ENCODE results near the gene EXOC2. TPM values are rescaled to one million over a fixed set of nuclear protein-coding genes. Genes with fewer than 3 reads are reported as not detected.

Gene EXOC2
- total RNA-seq, 2 experiments from 2014 or later: 22.5 to 24.8 TPM

DNA sequence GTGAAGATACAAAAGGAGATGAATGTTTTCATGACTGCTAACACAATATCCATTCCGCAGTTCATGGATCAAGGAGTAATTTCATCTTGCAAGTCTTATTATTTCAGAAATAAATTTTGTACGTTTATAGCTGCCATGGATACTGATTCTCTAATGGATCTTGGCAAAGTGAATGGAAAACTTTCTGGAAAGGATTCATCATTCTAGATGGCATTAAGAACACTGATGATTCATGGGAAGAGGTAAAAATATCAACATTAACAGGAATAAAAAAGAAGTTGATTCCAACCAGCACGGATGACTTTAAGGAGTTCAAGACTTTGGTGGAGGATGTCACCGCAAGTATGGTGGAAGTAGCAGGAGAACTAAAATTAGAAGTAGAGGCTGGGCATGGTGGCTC lies 38.8 kb downstream of the EXOC2 start:
- Histone ChIP-seq H3K36me3 (ENCODE audit: insufficient read depth, low read length) (no peaks in the 10 kb centered on the region), H3K4me3 (ENCODE audit: low read depth, low read length, poor library complexity, severe bottlenecking) (no peak overlapping the region), H3K9me3 (ENCODE audit: low read length) (no peaks in the 10 kb centered on the region), H3K27ac (ENCODE audit: low read depth, low read length, poor library complexity, severe bottlenecking) (no peak overlapping the region), H3K4me1 (ENCODE audit: insufficient read depth, low read length, poor library complexity, severe bottlenecking) (no peaks in the 10 kb centered on the region), H3K9me2 (ENCODE audit: insufficient read depth, low read length) (no peaks in the 10 kb centered on the region), H3K79me2 (ENCODE audit: insufficient read depth, low read depth, low read length) (no peaks in the 10 kb centered on the region), H4K20me1 (ENCODE audit: insufficient read depth, low read length) (no peaks in the 10 kb centered on the region), H3K4me2 (ENCODE audit: low read length) (no peak overlapping the region), H2AFZ (ENCODE audit: low read length) (no peak overlapping the region)
- no TSS peak for BruUV-seq (replicated peaks)
- intact Hi-C loops (cut with micrococcal nuclease; ENCODE audit: unreplicated experiment): no loop called here
- ChIA-PET CTCF (ENCODE audit: unreplicated experiment) (no interaction called here), POLR2A (no interaction called here)
- no peak for DNase-seq (ENCODE audit: low spot score)
- TF ChIP-seq, protein P1, sequence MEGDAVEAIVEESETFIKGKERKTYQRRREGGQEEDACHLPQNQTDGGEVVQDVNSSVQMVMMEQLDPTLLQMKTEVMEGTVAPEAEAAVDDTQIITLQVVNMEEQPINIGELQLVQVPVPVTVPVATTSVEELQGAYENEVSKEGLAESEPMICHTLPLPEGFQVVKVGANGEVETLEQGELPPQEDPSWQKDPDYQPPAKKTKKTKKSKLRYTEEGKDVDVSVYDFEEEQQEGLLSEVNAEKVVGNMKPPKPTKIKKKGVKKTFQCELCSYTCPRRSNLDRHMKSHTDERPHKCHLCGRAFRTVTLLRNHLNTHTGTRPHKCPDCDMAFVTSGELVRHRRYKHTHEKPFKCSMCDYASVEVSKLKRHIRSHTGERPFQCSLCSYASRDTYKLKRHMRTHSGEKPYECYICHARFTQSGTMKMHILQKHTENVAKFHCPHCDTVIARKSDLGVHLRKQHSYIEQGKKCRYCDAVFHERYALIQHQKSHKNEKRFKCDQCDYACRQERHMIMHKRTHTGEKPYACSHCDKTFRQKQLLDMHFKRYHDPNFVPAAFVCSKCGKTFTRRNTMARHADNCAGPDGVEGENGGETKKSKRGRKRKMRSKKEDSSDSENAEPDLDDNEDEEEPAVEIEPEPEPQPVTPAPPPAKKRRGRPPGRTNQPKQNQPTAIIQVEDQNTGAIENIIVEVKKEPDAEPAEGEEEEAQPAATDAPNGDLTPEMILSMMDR (conservative IDR thresholded peaks at IDR 0.05; ENCODE audit: low read length): no peak
- TF ChIP-seq EZH2phosphoT487 (IDR thresholded peaks at IDR 0.05; ENCODE audit: borderline replicate concordance, low read depth, low read length): no peak

DNA sequence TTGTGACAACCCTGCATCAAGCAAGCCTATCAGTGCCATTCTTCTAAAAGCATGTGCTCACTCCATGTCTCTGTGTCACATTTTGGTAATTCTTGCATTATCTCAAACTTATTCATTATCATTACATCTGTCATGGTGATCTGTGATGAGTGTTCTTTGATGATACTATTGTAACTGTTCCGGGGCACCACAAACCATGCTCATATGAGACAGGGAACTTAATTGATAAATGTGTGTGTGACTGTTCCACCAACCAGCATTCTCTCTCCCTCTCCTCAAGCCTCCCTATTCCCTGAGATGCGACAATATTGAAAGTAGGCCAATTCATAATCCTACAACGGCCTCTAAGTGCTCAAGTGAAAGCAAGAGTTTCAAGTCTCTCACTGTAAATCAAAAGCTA lies 40.1 kb downstream of the EXOC2 start:
- Histone ChIP-seq H3K4me1 (ENCODE audit: insufficient read depth, low read length, poor library complexity, severe bottlenecking) (no peaks in the 10 kb centered on the region), H2AFZ (ENCODE audit: low read length) (no peak overlapping the region), H3K27ac (ENCODE audit: low read depth, low read length, poor library complexity, severe bottlenecking) (no peak overlapping the region), H3K79me2 (ENCODE audit: insufficient read depth, low read depth, low read length) (no peaks in the 10 kb centered on the region), H3K4me3 (ENCODE audit: low read depth, low read length, poor library complexity, severe bottlenecking) (no peak overlapping the region), H3K36me3 (ENCODE audit: insufficient read depth, low read length) (no peaks in the 10 kb centered on the region), H3K9me3 (ENCODE audit: low read length) (no peaks in the 10 kb centered on the region), H4K20me1 (ENCODE audit: insufficient read depth, low read length) (no peaks in the 10 kb centered on the region), H3K4me2 (ENCODE audit: low read length) (no peak overlapping the region), H3K9me2 (ENCODE audit: insufficient read depth, low read length) (no peaks in the 10 kb centered on the region)
- intact Hi-C loops (cut with micrococcal nuclease; ENCODE audit: unreplicated experiment): no loop called here
- BruUV-seq (replicated peaks): no TSS peak
- CTCF ChIA-PET (ENCODE audit: unreplicated experiment): no interaction called here
- TF ChIP-seq EZH2phosphoT487 (IDR thresholded peaks at IDR 0.05; ENCODE audit: borderline replicate concordance, low read depth, low read length): no peak
- TF ChIP-seq, protein P1 (conservative IDR thresholded peaks at IDR 0.05; ENCODE audit: low read length): no peak
- no peak for DNase-seq (ENCODE audit: low spot score)
- POLR2A ChIA-PET: interaction anchor here (1.8 kb wide), 1 partner anchor 16 kb away, joined by 3 read pairs; no protein-coding TSS in a partner anchor

DNA sequence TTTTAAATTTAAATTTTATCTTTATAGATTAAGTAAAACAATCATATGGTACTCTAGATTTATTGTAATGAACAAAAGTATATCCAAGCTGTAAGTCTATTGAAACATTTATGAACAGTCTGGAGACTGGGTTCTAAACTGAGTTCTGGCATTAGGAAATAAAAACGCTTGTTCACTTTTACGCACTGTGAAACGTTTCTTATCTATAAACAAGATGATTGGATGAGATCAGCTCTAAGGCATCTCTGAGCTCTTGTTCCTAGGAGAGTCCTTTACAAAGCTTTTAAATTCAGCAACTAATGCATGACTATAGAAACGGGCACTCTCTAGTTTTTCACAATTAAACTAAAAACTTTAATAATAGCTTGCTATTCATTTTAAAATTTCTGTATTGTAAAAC lies 42.8 kb downstream of the EXOC2 start:
- Histone ChIP-seq H3K27ac (ENCODE audit: low read depth, low read length, poor library complexity, severe bottlenecking) (no peak overlapping the region), H3K9me2 (ENCODE audit: insufficient read depth, low read length) (no peaks in the 10 kb centered on the region), H3K4me3 (ENCODE audit: low read depth, low read length, poor library complexity, severe bottlenecking) (no peak overlapping the region), H3K9me3 (ENCODE audit: low read length) (no peaks in the 10 kb centered on the region), H2AFZ (ENCODE audit: low read length) (no peak overlapping the region), H3K36me3 (ENCODE audit: insufficient read depth, low read length) (no peaks in the 10 kb centered on the region), H3K4me1 (ENCODE audit: insufficient read depth, low read length, poor library complexity, severe bottlenecking) (no peaks in the 10 kb centered on the region), H3K4me2 (ENCODE audit: low read length) (no peak overlapping the region), H3K79me2 (ENCODE audit: insufficient read depth, low read depth, low read length) (no peaks in the 10 kb centered on the region), H4K20me1 (ENCODE audit: insufficient read depth, low read length) (no peaks in the 10 kb centered on the region)
- no TSS peak for BruUV-seq (replicated peaks)
- DNase-seq (ENCODE audit: low spot score): no peak
- intact Hi-C loops (cut with micrococcal nuclease; ENCODE audit: unreplicated experiment): no loop called here
- POLR2A ChIA-PET: interaction anchor here (1.0 to 1.3 kb wide), 2 partner anchors 11 to 14 kb away, joined by 3 to 5 read pairs; no protein-coding TSS in a partner anchor
- no peak for TF ChIP-seq EZH2phosphoT487 (IDR thresholded peaks at IDR 0.05; ENCODE audit: borderline replicate concordance, low read depth, low read length)
- TF ChIP-seq, protein P1 (conservative IDR thresholded peaks at IDR 0.05; ENCODE audit: low read length): no peak
- CTCF ChIA-PET (ENCODE audit: unreplicated experiment): no interaction called here

All from OCI-LY7 (cell line).